Mesothelial cell of epicardium (in vitro differentiated cells): ENCODE results near the gene CMIP. TPM values are rescaled to one million over a fixed set of nuclear protein-coding genes. Genes with fewer than 3 reads are reported as not detected.
A peak's percentile ranks its signal among the peaks of the same experiment; 100 is the strongest.

Source experiments
- DNase-seq, 2 experiments: peaks; one replicate each; pipeline ENCODE4 v3.0.0; 2021; ENCODE audit warnings: low spot score in 2 of 2; ENCODE audit not compliant: unreplicated experiment in 2 of 2
- H3K27ac Mint-ChIP-seq: 2 replicates; pipeline ENCODE4 v1.8.0; 2021; ENCODE audit warnings: mixed read lengths
- H3K27me3 Mint-ChIP-seq: 2 replicates; pipeline ENCODE4 v1.8.0; 2021; ENCODE audit warnings: low read depth, mixed read lengths
- H3K36me3 Mint-ChIP-seq: 2 replicates; pipeline ENCODE4 v1.8.0; 2021; ENCODE audit warnings: mixed read lengths
- H3K4me1 Mint-ChIP-seq: 2 replicates; pipeline ENCODE4 v1.8.0; 2021; ENCODE audit warnings: mixed read lengths
- H3K4me3 Mint-ChIP-seq: 2 replicates; pipeline ENCODE4 v1.8.0; 2021; ENCODE audit warnings: mild to moderate bottlenecking, moderate library complexity, mixed read lengths
- H3K9me3 Mint-ChIP-seq: 2 replicates; pipeline ENCODE4 v1.8.0; 2021; ENCODE audit warnings: mixed read lengths
- CTCF ChIP-seq: fragments of 200-600 bp; sonication (generic); IDR thresholded peaks from one replicate; pipeline ENCODE4 v1.5.0; 2021; ENCODE audit warnings: antibody characterized with exemption; ENCODE audit not compliant: unreplicated experiment
- total RNA-seq: library from RNA; stranded (reverse); gene quantifications from 3 replicates; pipeline ENCODE4 v1.2.1, GENCODE V29; 2021

The CMIP gene
- total RNA-seq, 1 donor from 2014 or later: 71.0 TPM

DNA sequence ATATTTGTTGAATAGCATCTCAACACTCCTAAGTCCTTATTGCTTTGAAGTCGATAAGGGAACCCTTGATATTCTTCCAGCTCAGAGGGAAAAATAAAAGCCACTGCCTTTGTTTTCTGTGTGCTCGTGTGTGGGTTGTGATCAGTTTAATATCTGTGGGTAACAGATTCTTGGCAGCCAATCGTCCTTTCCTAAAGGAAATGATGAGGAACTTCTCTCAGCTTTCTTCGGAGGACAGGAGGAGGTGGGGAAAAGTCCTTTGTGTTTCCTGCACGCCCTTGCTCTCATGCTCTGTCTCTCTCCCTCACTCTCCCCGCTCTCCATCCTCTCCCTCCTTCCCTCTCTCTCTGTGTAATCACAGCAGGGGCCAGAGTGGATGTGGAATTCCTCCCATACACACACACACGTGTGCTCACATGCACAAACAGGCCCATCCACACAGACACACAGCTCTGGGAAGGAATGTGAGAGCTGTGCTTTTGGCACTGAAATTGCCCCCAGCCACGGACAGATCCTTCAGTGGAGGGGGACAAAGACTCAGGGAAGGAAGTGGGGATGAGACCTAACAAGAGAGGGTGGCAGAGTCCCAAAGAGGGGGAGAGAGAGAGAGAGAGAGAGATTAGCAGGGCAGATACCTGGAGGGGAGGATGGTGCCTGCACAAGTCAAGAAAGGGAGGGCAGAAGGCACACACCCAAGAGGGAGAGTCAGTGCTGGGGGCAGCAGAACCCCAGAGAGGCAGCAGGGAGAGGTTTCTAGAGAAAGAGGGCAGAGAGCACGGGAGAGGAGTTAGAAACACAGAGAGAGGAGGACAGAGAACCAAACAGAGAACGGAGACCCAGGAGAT is 250.9 kb downstream of the CMIP start:
- H3K36me3 Mint-ChIP-seq: peaks cover 32% of the 10 kb centered on the region

GRCh38 chr16:81696166-81696960 is 251.8 kb downstream of the CMIP start:
- no peak overlapping the region for H3K4me3 Mint-ChIP-seq
- H3K27me3 Mint-ChIP-seq: no peaks in the 10 kb centered on the region
- peak overlapping the region; percentile 88 for H3K27ac Mint-ChIP-seq
- H3K4me1 Mint-ChIP-seq: peaks cover 12% of the 10 kb centered on the region
- TF ChIP-seq CTCF: no peak
- H3K9me3 Mint-ChIP-seq: no peaks in the 10 kb centered on the region
- no peak for DNase-seq
- H3K36me3 Mint-ChIP-seq: peaks cover 39% of the 10 kb centered on the region

More for the DNA sequence above, 250.9 kb downstream of the CMIP start:
- peaks cover 12% of the 10 kb centered on the region for H3K4me1 Mint-ChIP-seq
- no peaks in the 10 kb centered on the region for H3K27me3 Mint-ChIP-seq
- DNase-seq: no peak
- H3K27ac Mint-ChIP-seq: peak overlapping the region; percentile 88
- no peak for TF ChIP-seq CTCF
- H3K4me3 Mint-ChIP-seq: no peak overlapping the region
- H3K9me3 Mint-ChIP-seq: no peaks in the 10 kb centered on the region

GRCh38 chr16:81696961-81697615 is 252.5 kb downstream of the CMIP start:
- H3K27me3 Mint-ChIP-seq: no peaks in the 10 kb centered on the region
- peaks cover 36% of the 10 kb centered on the region for H3K36me3 Mint-ChIP-seq
- DNase-seq: no peak
- peaks cover 12% of the 10 kb centered on the region for H3K4me1 Mint-ChIP-seq
- no peak overlapping the region for H3K27ac Mint-ChIP-seq
- H3K4me3 Mint-ChIP-seq: no peak overlapping the region
- no peak for TF ChIP-seq CTCF
- H3K9me3 Mint-ChIP-seq: no peaks in the 10 kb centered on the region

- TF ChIP-seq CTCF: no peak
- DNase-seq: no peak
Measured at GRCh38 chr16:81697616-81698309, 253.2 kb downstream of the CMIP start.

DNA sequence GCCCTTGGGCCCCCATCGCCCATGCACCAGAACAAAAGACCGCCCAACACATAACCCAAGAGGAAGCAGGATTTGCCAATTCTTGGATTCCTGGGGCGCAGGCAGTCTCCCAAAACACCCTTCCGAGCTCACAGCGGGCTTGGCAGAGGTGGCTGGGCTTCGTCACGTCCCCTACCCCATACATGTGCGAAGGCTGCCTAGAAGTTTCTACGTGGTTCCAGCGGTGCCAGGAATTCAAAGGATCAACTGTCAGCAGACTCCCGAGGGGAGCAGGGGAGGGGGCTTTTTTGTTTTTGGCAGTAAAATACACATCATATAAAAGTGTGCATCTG is 253.7 kb downstream of the CMIP start:
- no peaks in the 10 kb centered on the region for H3K9me3 Mint-ChIP-seq

More at GRCh38 chr16:81697616-81698309, 253.2 kb downstream of the CMIP start:
- H3K27ac Mint-ChIP-seq: no peak overlapping the region
- peaks cover 40% of the 10 kb centered on the region for H3K36me3 Mint-ChIP-seq
- H3K4me1 Mint-ChIP-seq: peaks cover 12% of the 10 kb centered on the region
- H3K27me3 Mint-ChIP-seq: no peaks in the 10 kb centered on the region
- H3K4me3 Mint-ChIP-seq: no peak overlapping the region
- no peaks in the 10 kb centered on the region for H3K9me3 Mint-ChIP-seq

More for the DNA sequence above, 253.7 kb downstream of the CMIP start:
- DNase-seq: no peak
- Mint-ChIP-seq H3K4me1 (peaks cover 12% of the 10 kb centered on the region), H3K27ac (no peak overlapping the region), H3K36me3 (peaks cover 40% of the 10 kb centered on the region), H3K4me3 (no peak overlapping the region), H3K27me3 (no peaks in the 10 kb centered on the region)
- no peak for TF ChIP-seq CTCF
